Activated CD4-positive, alpha-beta memory T cell treated with anti-CD3 and anti-CD28 coated beads, Interleukin-2, amount 10 ng/mL, durations not matched to agents 7 days and 5 days (primary cell): ENCODE measurements around the gene PRELP. TPM values are rescaled to one million over a fixed set of nuclear protein-coding genes. Genes with fewer than 3 reads are reported as not detected.

Experiments used
- CTCF ChIA-PET: fragments of 350-600 bp; sonication (Branson Sonifier 250); formaldehyde crosslinking; loops from one replicate; lab custom pipeline; 2021; ENCODE audit warnings: antibody characterized with exemption, inconsistent platforms; lab: Charles Lee
- POLR2A ChIA-PET: fragments of 350-600 bp; sonication (Branson Sonifier 250); formaldehyde crosslinking; loops from one replicate; lab custom pipeline; 2021; ENCODE audit warnings: antibody characterized with exemption; lab: Charles Lee
- DNase-seq: peaks from one replicate; pipeline ENCODE4 v3.0.0-alpha.2; 2020
- H3K27ac Mint-ChIP-seq: one replicate; pipeline ENCODE4 v1.8.0; 2021; ENCODE audit warnings: mild to moderate bottlenecking, mixed read lengths
- H3K27me3 Mint-ChIP-seq: one replicate; pipeline ENCODE4 v1.8.0; 2021; ENCODE audit warnings: mixed read lengths
- H3K36me3 Mint-ChIP-seq: one replicate; pipeline ENCODE4 v1.8.0; 2021; ENCODE audit warnings: low read depth, mixed read lengths
- H3K4me1 Mint-ChIP-seq: one replicate; pipeline ENCODE4 v1.8.0; 2021; ENCODE audit warnings: mixed read lengths
- H3K4me3 Mint-ChIP-seq: one replicate; pipeline ENCODE4 v1.8.0; 2021; ENCODE audit warnings: mild to moderate bottlenecking, mixed read lengths
- H3K9me3 Mint-ChIP-seq: one replicate; pipeline ENCODE4 v1.8.0; 2021; ENCODE audit warnings: mixed read lengths
- total RNA-seq, 2 experiments: library from RNA; stranded (reverse); gene quantifications; one replicate each; pipeline ENCODE4 v1.2.3, GENCODE V29; 2021

The PRELP gene
- total RNA-seq, 2 experiments from 2014 or later, result not detected

DNA sequence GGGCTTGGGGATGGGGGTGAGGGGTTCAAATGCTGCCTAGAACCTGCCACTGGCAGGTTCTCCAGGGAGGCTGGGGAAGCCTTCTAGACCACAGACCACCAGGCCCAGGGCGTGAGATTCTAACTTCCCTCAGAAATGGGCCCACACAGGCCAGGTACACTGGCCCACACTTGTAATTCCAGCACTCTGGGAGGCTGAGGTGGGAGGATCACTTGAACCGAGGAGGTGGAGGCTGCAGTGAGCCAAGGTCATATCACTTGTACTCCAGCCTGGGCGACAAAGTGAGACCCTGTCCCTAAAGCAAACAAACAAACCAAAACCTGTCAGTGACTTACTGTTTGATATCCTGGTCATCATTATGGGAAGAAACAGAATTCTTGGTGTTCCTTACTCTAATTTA, 50.1 kb downstream of the PRELP start:
- H3K27me3 Mint-ChIP-seq, result no peaks in the 10 kb centered on the region
- no peak for DNase-seq
- no peak overlapping the region for H3K27ac Mint-ChIP-seq
- no peaks in the 10 kb centered on the region for H3K9me3 Mint-ChIP-seq
- H3K36me3 Mint-ChIP-seq, result no peaks in the 10 kb centered on the region
- ChIA-PET POLR2A (interaction anchor here (0.9 kb wide), 1 partner anchor 11 kb away, joined by 3 read pairs; no protein-coding TSS in a partner anchor), CTCF (interaction anchor here (1.6 kb wide), 1 partner anchor 258 kb away, joined by 3 read pairs; no protein-coding TSS in a partner anchor)
- no peak overlapping the region for H3K4me3 Mint-ChIP-seq
- peaks cover 2% of the 10 kb centered on the region for H3K4me1 Mint-ChIP-seq

DNA sequence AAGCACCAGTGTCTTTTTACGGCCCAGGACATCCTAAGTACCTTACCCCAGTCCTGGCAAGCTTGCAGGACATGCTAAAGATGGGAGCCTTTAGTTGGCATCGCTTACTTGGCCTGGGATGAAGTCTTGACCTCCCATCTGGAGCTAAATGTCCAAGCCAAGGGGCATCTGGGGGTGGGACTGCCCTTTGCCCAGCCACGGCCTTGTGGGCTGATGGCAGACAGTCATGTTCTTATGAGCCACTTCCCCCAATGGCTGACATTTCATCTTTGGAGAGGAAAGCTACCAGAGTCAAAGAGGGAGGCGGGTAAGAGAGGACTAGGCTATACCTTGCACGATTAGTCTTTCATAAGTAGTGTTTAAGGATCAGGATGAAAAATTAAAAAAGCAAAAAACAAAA, 50.5 kb downstream of the PRELP start:
- ChIA-PET CTCF (interaction anchor here (0.5 to 1.6 kb wide), 2 partner anchors 47 to 259 kb away, joined by 3 to 4 read pairs; no protein-coding TSS in a partner anchor), POLR2A (interaction anchor here (0.9 kb wide), 1 partner anchor 11 kb away, joined by 3 read pairs; no protein-coding TSS in a partner anchor)
- DNase-seq, result no peak
- H3K27ac Mint-ChIP-seq, result no peak overlapping the region
- peaks cover 2% of the 10 kb centered on the region for H3K4me1 Mint-ChIP-seq
- no peaks in the 10 kb centered on the region for H3K9me3 Mint-ChIP-seq
- no peaks in the 10 kb centered on the region for H3K36me3 Mint-ChIP-seq
- no peaks in the 10 kb centered on the region for H3K27me3 Mint-ChIP-seq
- no peak overlapping the region for H3K4me3 Mint-ChIP-seq

DNA sequence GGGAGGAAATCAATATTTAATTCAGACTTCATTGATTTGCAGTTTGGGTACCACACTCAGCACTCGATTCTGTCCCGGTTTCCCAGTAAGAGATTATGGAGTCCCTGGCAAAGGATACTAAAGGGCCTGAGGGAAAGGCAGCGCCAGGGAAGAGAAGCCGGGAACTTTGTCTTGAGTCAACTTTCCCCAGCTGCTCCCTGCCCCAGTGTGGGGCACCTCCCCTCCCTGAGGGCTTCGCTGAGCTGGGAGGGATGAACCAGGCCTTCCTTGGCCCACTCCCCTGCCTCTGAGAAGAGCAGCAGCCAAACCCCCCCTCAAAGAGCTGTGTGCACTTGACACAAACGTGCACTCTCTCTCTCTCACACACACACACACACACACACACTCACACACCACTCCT, 51.0 kb downstream of the PRELP start:
- H3K4me1 Mint-ChIP-seq, result peaks cover 2% of the 10 kb centered on the region
- no peaks in the 10 kb centered on the region for H3K27me3 Mint-ChIP-seq
- H3K4me3 Mint-ChIP-seq, result no peak overlapping the region
- H3K9me3 Mint-ChIP-seq, result no peaks in the 10 kb centered on the region
- H3K27ac Mint-ChIP-seq, result no peak overlapping the region
- CTCF ChIA-PET, result interaction anchor here (0.5 to 1.6 kb wide), 2 partner anchors 47 to 259 kb away, joined by 3 to 4 read pairs; no protein-coding TSS in a partner anchor
- POLR2A ChIA-PET, result no interaction called here
- no peaks in the 10 kb centered on the region for H3K36me3 Mint-ChIP-seq
- no peak for DNase-seq

DNA sequence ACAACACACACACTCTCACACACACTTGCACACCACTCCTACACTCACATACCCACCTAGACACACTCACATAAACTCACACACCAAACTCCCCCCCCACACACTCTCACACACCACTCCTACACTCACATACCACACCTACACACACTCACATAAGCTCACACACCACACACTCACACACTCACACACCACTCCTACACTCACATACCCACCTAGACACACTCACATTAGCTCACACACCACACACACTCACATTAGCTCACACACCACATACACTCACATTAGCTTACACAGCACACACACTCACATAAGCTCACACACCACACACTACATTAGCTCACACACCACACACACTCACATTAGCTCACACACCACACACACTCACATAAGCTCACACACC, 51.4 kb downstream of the PRELP start:
- H3K4me1 Mint-ChIP-seq, result peaks cover 2% of the 10 kb centered on the region
- H3K4me3 Mint-ChIP-seq, result no peak overlapping the region
- no peak overlapping the region for H3K27ac Mint-ChIP-seq
- no peaks in the 10 kb centered on the region for H3K36me3 Mint-ChIP-seq
- POLR2A ChIA-PET, result no interaction called here
- no peaks in the 10 kb centered on the region for H3K27me3 Mint-ChIP-seq
- CTCF ChIA-PET, result interaction anchor here (0.5 to 1.6 kb wide), 2 partner anchors 48 to 260 kb away, joined by 3 to 4 read pairs; no protein-coding TSS in a partner anchor
- DNase-seq, result no peak
- H3K9me3 Mint-ChIP-seq, result no peaks in the 10 kb centered on the region

DNA sequence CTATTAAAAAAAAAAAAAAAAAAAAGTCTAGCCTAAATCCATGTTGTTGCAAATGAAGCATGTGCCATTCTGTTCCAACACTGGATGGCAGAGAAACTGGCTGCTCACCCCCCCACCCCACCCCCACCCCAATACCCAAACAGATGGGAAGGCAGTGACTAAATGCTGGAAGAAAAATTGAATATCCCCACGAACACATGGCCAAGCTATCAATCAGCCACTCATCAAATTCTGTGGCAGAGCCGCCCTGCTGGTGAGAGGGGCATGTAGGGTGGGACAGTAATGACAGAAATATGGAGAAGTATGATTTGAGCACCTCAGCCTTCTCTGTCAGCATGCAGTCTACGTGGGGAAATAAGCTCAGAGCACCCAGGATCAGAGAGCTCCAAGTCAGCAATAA, 52.5 kb downstream of the PRELP start:
- no peak for DNase-seq
- Mint-ChIP-seq H3K9me3 (no peaks in the 10 kb centered on the region), H3K27ac (no peak overlapping the region), H3K4me3 (no peak overlapping the region), H3K4me1 (peaks cover 2% of the 10 kb centered on the region), H3K36me3 (no peaks in the 10 kb centered on the region), H3K27me3 (no peaks in the 10 kb centered on the region)
- ChIA-PET CTCF (interaction anchor here (0.7 kb wide), 1 partner anchor 1332 kb away, joined by 4 read pairs; no protein-coding TSS in a partner anchor), POLR2A (no interaction called here)

DNA sequence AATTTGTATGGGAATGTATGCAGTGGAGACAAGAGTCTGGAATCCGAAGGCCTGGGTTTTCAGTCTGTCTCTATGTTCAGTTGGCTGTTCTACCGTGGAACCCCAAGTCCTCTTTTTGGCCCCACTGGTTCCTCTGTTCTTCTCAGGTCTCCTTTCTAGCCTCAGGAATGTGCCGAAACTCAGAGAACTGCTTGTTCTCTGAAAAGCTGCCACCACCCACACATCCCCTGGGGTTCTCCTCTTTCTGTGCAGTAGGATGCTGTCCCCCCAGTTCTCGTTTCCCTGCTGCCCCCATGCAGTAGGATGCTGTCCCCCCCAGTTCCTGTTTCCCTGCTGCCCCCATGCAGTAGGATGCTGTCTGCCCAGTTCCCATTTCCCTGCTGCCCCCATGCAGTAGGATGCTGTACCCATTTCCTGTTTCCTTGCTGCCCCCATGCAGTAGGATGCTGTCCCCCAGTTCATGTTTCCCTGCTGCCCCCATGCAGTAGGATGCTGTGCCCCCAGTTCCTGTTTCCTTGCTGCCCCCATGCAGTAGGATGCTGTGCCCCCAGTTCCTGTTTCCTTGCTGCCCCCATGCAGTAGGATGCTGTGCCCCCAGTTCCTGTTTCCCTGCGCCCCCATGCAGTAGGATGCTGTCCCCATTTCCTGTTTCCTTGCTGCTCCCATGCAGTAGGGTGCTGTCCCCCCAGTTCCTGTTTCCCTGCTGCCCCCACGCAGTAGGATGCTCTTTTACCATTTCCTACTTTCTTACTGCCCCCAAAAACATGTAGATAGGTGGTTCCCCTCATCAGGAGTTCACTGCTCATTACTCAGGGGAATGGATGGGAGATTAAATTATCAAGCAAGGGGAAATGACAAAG, 53.6 kb downstream of the PRELP start:
- ChIA-PET CTCF (no interaction called here), POLR2A (no interaction called here)
- Mint-ChIP-seq H3K36me3 (no peaks in the 10 kb centered on the region), H3K27me3 (no peaks in the 10 kb centered on the region), H3K27ac (no peak overlapping the region), H3K9me3 (no peaks in the 10 kb centered on the region), H3K4me3 (no peak overlapping the region), H3K4me1 (peaks cover 2% of the 10 kb centered on the region)
- no peak for DNase-seq

DNA sequence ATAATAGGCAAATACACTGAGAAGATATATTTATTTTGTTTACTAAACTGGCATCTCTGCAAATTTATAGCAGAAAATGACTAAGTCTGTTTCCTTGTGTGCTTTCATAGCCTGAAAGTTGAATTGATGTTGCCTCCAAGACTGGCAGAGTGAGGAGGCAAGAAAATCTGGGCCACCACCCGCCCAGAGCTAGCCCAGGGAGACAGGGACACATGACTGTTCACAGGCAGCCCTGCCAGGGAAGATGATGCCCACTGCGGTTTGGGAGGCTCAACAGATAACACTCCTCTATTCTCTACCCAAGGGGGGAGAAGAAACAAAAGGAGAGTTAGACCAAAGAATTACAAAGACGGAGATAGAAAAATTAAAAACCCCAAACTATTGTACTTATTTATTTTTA, 55.5 kb downstream of the PRELP start:
- H3K4me1 Mint-ChIP-seq, result peaks cover 2% of the 10 kb centered on the region
- ChIA-PET POLR2A (no interaction called here), CTCF (no interaction called here)
- H3K36me3 Mint-ChIP-seq, result no peaks in the 10 kb centered on the region
- H3K4me3 Mint-ChIP-seq, result no peak overlapping the region
- DNase-seq, result no peak
- H3K27me3 Mint-ChIP-seq, result no peaks in the 10 kb centered on the region
- no peaks in the 10 kb centered on the region for H3K9me3 Mint-ChIP-seq
- no peak overlapping the region for H3K27ac Mint-ChIP-seq

DNA sequence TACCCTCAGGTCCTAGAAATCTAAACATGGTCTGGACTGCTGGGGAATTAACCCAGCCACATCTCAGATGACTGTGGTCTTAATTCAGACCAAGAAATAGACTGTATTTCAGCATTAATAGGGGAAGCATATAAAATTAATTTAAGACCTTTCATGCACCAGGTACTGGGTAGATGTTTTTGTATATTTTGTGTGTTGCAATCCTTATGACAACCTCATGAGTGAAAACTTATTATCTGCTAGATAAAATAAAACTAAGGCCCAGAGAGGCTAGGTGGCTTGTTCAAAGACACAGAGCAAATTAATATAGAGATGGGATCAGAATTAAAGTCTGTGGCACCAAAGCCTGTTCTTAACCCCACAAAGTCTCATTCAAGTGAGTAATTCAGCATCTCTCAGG, 58.4 kb downstream of the PRELP start:
- ChIA-PET CTCF (no interaction called here), POLR2A (no interaction called here)
- no peak for DNase-seq
- Mint-ChIP-seq H3K36me3 (no peaks in the 10 kb centered on the region), H3K4me3 (no peak overlapping the region), H3K4me1 (peaks cover 2% of the 10 kb centered on the region), H3K9me3 (no peaks in the 10 kb centered on the region), H3K27me3 (peaks cover 9% of the 10 kb centered on the region), H3K27ac (no peak overlapping the region)

DNA sequence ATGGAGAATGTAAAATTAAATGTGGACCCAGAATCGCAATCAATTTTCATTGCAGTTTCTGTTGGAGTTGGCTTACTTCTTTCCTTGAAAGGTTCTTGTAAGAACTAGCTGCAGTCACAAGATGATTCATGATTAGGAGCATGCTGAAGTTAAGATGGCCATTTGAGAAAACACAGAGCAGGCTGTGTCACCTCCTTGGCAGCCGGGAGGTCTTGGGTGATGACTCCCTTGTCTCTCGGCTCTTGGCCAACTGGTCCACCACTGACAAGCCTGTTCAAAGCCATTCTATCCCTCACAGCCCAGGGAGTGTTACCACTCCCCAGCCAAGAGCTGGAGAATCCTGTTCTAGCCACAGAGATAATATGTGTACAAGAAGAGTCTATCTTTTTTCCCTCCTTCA, 58.9 kb downstream of the PRELP start:
- CTCF ChIA-PET, result no interaction called here
- DNase-seq, result no peak
- H3K36me3 Mint-ChIP-seq, result no peaks in the 10 kb centered on the region
- peaks cover under 1% of the 10 kb centered on the region for H3K4me1 Mint-ChIP-seq
- POLR2A ChIA-PET, result no interaction called here
- no peaks in the 10 kb centered on the region for H3K9me3 Mint-ChIP-seq
- no peak overlapping the region for H3K4me3 Mint-ChIP-seq
- H3K27me3 Mint-ChIP-seq, result peaks cover 9% of the 10 kb centered on the region
- no peak overlapping the region for H3K27ac Mint-ChIP-seq

DNA sequence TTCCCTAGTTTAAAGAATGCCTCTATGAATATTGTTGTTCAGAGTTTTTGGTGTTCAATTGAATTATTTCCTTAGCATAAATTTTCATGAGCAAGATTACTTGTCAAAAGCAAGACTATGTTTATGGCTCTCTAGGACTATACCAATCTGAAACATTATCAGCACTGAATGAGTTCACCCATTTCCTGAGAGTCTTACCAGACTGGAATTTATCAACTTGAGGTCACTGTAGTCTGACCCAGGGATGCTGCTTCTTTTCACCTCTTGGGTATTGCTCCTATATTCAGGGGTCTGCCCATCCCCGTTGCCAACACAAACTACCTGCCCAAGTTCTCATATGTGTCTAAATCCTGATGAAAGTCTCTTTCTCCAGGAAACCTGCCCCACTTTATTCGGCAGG, 61.0 kb downstream of the PRELP start:
- Mint-ChIP-seq H3K4me3 (no peak overlapping the region), H3K9me3 (no peaks in the 10 kb centered on the region), H3K27me3 (peaks cover 12% of the 10 kb centered on the region), H3K4me1 (no peaks in the 10 kb centered on the region), H3K36me3 (no peaks in the 10 kb centered on the region), H3K27ac (no peak overlapping the region)
- no peak for DNase-seq
- ChIA-PET POLR2A (no interaction called here), CTCF (no interaction called here)

DNA sequence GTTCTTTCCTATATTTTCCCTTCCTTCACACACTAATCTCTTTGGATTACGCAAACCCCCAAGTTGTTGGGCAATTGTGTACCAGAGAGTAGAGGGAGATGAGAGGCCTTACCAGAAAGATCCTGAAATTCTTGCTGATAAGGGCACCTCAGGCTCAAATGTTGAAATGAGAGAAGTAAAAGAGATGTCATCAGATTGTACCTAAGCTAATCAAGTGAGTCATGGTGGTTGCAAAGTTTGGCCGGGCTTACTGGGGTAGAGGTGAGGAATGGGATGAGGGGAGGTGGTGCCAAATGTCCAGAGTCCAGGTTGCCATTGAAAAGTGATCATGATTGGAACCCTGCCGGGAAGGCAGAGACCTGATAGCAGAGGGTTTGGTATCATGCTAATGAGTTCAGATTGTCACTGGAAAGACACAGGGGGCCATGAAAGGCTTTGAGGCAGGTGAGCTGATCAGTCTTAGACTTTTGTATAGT, 61.4 kb downstream of the PRELP start:
- ChIA-PET POLR2A (no interaction called here), CTCF (no interaction called here)
- Mint-ChIP-seq H3K27ac (no peak overlapping the region), H3K4me3 (no peak overlapping the region), H3K4me1 (no peaks in the 10 kb centered on the region), H3K27me3 (peaks cover 12% of the 10 kb centered on the region), H3K36me3 (no peaks in the 10 kb centered on the region), H3K9me3 (no peaks in the 10 kb centered on the region)
- DNase-seq, result no peak

DNA sequence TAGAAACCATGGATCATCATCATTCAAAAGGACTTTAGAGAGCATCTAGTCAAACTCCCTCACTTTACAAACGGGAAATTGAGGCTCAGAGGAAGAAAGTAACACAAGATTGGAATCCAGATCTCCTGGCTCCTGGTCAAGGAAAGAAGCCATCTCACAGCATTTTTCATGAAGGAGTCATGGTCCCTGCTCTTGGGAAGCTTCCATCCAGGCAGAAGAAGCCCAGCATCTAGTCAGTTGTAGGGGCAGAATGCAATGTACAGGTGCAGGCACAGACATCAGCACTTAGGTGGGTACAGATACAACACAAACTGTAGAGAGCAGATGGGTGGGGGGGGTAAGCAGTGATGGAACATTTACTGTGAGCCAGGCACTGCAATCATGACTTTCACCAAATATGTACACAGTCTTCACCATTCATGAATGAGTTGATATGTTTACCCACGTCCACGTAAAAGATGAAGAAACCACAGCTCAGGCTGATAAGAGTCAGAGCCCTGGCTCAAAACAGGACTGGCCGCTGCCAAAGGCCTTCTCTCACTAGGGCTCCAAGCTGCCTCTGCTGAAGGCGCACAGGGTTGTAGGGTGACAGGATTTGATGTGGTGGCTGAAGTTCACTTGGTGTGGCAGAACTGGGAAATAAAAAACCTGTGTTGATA, 62.3 kb downstream of the PRELP start:
- H3K27me3 Mint-ChIP-seq, result peaks cover 12% of the 10 kb centered on the region
- no peak overlapping the region for H3K27ac Mint-ChIP-seq
- no peaks in the 10 kb centered on the region for H3K36me3 Mint-ChIP-seq
- ChIA-PET POLR2A (no interaction called here), CTCF (no interaction called here)
- no peak overlapping the region for H3K4me3 Mint-ChIP-seq
- no peak for DNase-seq
- H3K9me3 Mint-ChIP-seq, result no peaks in the 10 kb centered on the region
- H3K4me1 Mint-ChIP-seq, result no peaks in the 10 kb centered on the region

DNA sequence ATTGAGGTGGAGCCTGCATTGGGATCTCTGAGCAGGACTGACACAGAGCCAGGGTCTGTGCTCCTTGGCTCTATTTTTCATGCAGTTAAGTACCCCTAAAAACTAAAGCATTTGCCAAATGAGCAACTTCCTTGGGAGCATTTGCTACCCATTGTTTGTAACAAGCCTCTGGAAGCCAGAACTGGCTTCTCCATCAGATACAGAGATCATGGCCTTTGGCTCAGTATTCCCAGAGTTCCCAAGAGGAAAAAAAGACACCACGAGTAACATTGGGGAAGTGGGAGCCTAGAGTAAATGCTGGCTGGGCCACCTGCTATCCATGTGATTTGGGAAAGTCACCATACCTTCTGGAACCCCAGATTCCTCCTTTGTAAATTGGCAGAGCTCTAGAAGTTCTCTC, 63.1 kb downstream of the PRELP start:
- H3K4me1 Mint-ChIP-seq, result no peaks in the 10 kb centered on the region
- H3K36me3 Mint-ChIP-seq, result no peaks in the 10 kb centered on the region
- no peak overlapping the region for H3K4me3 Mint-ChIP-seq
- ChIA-PET CTCF (no interaction called here), POLR2A (no interaction called here)
- DNase-seq, result no peak
- peaks cover 12% of the 10 kb centered on the region for H3K27me3 Mint-ChIP-seq
- no peak overlapping the region for H3K27ac Mint-ChIP-seq
- H3K9me3 Mint-ChIP-seq, result no peaks in the 10 kb centered on the region
